KG1 (cell line): ENCODE measurements around the gene GABBR2.
A peak's percentile ranks its signal among the peaks of the same experiment; 100 is the strongest.
"Not testable (repeated sequence)": the region's sequence is repeated elsewhere in the genome, so short reads cannot be mapped to it uniquely, and the experiment has no call there.

Experiments used
- DNase-seq: peaks from one replicate; lab custom pipeline; 2025; lab: John Stamatoyannopoulos, UW

Gene GABBR2

DNA sequence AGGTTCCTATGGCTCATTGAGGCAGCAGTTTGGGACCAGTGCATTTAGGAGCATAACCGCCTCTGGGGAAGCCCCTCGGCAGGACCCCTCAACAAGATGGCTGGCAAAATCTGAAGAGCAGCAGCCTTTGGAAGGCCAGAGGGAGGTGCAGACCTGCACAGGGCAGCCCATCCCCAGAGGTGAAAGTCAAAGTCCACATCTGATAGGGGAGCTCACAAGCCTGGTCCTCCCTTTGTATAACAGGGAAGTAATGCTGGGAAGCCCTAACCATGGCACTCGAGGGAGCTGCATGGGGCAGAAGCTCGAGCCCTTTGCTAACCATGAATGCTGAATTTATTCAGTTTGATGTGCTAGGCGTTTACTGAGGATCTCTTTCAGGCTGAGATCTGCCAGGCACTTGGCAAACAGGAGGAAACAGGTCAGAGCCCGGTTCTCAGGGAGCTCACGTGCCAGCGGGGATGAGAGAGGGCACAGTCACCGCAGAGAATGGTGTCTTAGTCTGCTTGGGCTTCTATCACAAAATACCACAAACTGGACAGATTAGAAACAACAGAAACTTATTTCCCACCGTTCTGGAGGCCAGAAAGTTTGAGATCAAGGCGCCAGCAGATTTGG lies 114.1 kb downstream of the GABBR2 start:
- DNase-seq, result no peak

DNA sequence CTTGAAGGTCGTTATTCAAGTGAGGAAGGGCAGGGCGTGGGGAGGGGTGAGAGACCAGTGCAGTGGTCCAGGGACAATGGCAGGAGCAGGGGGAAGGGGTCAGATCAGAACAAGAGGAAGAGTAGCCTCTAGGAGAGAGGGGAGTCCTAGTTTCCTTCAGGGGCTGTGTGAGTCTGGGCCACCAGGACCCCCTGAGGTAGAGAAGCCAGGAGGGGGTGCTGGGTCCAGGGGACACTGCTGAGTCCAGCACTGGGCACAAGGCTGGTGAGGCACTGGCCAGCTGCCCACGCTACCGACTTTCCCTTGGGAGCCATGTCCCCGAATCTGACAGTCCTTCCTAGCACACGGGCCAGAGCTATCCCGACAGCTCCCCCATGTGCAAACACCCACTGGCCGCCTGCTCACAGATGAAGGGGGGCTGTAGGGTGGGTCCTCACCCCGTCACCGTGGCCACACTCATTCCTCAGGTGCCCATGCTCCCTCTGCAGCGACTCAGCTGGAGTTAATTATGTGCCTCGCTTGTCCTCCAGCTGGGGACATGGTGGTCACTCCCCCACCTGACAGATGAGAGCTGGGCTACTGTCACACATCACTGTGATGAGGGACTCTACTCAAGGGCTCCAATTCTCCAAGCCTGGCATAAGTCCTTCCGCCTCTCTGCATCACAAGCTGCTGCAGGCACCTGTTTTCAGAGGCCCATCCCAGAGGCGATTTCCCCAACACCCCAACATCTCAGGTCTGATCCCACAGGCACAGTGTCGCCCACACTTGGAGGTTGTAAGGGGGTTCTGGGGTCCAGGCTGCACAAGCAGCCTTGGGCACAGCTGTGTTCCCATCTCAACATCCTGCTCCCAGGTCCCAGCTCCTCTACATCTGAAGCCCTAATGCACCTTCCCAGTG lies 115.1 kb downstream of the GABBR2 start:
- DNase-seq, result no peak

DNA sequence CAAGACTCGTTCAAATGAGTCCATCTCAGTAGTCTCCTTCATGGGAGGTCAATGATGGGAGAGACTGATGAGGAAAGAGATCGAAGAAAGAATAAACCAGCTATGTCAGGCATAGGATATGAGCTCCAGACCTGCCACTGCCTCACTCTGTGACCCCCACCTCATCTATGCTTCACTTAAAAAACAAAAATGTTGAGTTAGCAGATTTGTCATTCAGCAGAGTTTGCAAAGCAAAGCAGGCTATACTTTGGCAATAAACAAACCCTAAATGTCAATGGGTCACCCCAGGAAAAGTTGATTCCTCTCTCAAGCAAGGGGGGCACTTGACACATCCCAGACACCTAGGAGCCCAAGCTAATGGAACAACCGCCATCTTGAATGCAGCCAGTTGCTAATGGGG lies 117.0 kb downstream of the GABBR2 start:
- no peak for DNase-seq

DNA sequence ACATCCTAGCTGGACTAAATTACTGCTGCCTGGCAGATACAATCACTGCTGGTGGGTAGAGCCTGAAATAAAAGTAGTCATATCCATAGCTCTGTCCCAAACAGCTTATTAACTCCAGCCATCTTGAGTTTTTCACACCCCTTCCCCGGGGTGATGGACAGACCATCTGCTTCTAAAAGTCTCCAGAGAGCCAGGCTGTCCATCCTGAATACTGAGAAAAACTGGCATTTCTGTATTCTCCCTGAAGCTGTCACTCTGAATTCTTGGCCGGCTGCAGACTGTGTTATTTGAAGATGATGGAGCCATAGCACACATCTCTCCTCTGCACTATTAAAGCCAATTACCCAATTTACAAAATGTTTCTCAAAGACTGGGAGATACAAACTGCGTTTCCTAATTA lies 118.6 kb downstream of the GABBR2 start:
- no peak for DNase-seq

DNA sequence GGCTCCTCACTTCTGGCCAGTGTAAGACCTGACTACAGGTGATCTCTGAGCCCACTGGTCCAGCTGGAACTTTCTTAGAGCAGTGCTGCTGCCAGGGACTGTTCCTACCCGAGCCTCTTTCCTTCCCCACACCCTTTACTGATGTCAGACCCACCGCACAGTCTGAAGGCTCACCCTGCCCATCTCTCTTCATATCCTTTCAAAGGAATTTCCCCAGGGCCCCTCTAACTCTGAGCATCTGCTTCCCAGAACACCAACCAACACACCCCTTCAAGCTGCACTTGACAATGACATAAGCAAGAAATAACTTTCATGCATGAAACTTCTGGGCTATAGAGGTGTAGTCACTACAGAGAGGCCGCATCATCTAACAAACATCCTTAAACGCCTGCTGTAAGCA lies 119.6 kb downstream of the GABBR2 start:
- DNase-seq, result no peak

DNA sequence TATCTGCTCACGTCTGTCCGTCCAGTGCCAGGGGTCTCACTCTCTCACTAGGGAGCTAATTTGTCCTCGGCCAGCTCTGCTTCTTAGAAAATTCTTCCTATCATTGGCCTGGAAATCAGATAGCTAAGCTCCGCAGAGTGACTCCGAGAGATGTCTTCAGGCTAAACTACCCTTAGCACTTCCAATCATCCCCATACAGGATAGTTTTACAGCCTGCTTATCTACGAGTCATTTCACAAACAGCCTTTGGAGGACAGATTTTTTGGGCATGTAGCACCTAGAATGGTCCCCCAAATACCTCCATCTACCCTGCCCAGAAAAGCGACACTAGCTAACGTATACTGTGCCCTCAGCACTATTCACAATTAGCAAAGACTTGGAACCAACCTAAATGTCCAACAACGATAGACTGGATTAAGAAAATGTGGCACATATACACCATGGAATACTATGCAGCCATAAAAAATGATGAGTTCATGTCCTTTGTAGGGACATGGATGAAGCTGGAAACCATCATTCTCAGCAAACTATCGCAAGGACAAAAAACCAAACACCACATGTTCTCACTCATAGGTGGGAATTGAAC lies 123.8 kb downstream of the GABBR2 start:
- not testable (repeated sequence) for DNase-seq

DNA sequence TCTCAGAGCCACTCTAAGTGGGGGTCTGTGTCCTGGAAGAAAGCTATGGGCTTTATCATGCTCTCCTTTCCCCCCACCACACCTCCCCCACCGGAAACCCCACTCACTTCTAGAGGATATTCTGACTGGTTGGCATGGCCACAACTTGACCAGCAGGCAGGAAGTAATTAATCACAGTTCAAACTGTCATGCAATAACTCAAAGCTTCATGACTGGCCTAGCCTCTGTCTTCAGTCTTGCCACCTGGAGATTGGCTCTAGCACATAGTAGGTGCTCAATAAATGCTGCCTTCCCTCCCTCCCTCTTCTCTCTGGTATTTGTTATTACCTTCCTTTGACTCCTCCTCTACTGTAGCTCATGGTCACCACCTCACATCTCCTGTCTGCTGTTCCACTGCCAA lies 124.7 kb downstream of the GABBR2 start:
- DNase-seq, result no peak

DNA sequence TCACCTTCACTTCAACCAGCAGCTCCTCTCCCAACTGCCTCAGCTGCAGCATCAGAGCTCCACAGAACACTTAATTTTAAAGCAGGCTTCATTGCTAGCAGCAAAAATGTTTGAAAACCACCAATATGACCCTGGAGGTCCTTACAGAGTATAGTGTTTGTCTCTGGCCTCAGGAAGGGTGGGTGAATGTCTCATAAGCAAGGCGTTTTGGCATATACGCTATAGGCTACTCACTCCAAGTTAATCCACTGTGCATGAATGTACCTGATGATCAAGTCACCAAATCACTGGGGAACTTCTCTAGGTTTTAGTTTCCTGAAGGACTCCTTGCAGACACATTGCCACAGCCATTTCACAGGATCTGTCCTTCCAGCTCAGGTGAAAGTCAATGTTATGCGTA lies 125.3 kb downstream of the GABBR2 start:
- no peak for DNase-seq

DNA sequence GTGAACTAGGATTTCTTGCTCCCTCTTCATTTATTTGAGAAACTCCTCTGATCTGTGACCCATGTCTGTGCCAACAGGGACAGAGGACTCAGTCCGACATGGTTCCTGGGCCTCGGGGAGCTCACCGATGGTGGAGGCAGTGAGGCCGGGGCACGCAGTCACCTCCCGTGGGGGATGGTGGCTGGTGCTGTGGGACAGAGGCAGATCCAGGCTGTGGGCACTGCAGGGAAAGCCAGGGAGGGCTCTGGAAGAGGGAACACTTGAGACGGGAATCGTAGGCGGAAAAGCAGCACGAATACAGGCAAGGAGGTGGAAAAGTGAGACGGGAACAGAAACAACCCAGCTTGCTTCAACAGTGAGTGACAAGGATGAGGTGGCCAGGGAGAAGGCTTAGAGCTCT lies 127.8 kb downstream of the GABBR2 start:
- no peak for DNase-seq

DNA sequence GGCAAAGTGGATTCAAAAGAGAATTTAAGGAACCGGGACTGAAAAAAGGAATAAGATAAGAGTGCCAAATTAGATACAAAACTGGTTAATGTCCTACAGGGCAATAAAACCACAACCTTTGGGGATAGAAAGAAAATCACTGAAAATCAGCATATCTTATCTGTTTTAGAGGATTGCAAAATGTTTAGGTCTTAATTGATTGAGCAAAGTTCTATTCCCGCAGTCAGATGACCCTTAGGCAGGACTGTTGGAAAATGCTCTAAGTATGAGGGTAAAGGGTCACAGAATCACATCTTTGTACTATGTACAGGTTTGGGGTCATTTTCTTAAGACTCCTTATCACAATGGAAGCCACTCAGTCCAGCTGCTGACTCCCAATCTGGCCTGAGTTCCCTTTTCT lies 129.0 kb downstream of the GABBR2 start:
- DNase-seq, result no peak

DNA sequence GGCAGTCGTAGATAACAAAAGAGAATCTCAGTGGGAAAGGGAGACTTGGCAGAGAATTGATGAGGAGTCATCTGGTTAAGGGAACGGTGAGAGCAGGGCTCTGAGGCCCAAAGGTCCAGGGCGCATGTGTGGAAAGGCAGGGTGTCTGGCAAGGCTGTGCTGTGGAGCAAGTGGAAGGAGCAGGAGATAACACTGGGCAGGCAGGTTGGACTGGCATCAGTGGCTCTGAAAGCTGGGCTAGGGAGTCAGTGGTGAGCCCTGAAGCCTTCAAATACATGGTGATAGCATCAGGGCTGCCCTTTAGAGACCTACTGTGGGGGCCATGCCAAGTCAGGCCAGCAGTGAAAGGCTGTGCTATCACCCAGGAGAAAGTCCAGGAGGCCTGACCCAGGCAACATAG lies 131.3 kb downstream of the GABBR2 start:
- no peak for DNase-seq

DNA sequence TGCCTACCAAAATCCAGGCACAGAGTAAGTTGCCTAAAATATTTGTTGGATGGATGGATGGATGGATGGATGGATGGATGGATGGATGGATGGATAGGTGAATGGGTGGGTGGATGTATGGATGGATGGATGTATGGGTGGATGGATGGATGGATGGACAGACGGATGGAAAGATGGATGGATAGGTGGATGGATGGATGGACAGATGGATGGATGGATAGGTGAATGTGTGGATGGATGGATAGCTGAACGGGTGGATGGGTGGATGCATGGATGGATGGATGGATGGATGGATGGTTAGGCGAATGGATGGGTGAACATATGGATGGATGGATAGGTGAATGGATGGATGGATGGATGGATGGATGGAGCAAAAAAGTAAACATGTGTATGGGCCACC lies 131.9 kb downstream of the GABBR2 start:
- no peak for DNase-seq

DNA sequence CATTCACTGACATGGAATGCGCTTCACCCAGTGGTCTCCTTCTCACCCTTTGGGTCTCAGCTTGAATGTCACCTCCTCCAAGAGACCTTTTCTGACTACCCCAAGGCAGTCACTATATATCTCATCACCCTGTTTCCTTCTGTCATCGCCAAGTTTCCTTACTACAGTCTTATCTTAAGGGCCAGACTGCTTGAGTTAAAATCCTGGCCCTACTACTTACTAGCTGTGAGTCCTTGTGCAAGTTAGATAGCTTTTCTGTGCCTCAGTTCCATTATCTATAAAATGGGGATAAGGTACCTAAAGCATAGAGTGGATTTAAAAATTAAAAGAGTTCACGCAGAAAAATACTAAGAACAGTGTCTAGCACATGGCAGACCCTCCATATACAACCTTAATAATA lies 132.4 kb downstream of the GABBR2 start:
- DNase-seq, result peak; percentile 74

DNA sequence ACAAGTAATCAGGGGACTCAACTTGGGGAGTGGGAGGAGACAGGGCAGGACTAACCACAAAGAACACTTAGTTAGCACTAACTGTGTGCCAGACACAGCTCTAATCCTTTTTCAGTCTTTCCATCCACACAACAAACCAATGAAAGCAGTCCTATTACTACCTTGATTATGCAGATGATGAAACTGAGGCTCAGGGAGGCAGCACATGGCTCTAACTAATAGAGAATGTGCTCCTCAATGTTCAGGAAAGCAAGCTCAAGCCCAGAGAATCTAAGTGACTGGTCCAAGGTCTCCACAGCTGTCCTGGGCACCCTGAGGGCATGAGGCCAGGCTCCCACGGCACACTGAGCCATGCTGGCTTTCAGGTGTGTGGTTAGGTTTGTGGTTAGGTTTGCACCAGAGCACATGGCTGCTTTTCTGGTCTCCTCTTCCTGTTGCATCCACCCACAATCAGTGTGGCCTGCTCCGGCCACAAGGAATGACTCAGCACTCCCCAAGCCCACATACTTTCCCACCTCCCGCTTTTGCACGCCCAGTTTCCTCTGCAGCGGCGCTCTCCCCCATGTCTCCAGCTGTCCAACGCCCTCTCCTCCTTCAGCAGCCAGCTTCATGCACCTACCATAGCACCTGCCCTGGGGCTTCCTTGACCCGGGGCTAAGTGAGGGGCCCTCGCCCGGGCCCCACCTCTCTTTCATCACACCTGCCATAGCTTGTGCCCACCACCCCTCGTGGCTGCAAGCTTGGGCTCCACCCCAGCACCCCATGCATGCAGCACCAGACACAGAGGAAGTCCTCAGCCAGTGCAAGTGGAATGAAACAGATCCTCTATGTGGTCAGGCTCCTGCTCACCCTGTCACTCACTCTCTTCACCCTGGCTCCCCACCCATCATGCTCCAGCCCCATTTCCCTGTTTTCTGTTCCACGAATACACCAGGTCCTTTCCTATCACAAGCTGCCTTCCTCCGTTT lies 133.1 kb downstream of the GABBR2 start:
- DNase-seq, result peak; percentile 41

DNA sequence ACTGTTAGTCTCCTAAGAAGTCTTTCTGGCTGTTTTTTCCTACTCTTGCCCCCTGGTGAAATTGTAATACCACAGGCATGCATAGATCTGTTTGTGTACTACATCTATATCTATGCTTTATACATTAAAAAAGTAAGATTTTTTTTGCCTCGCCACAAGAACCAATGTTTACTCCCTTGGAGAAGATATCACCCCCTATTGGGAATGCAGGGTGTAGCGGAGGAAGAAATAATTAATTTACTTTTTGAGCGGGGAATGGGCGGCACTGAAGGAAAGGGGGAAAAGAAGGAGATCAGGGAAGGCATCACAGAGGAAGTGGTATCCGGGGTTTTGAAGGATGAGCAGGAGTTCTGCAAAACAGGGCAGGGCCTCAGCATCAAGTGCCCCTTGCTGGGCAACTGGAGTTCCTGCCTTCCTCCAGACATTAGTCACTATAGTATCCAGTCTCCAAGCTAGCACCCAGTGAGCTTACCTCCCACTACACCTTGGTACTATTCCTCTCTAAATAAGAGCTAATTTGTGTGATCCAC lies 134.9 kb downstream of the GABBR2 start:
- DNase-seq, result no peak

DNA sequence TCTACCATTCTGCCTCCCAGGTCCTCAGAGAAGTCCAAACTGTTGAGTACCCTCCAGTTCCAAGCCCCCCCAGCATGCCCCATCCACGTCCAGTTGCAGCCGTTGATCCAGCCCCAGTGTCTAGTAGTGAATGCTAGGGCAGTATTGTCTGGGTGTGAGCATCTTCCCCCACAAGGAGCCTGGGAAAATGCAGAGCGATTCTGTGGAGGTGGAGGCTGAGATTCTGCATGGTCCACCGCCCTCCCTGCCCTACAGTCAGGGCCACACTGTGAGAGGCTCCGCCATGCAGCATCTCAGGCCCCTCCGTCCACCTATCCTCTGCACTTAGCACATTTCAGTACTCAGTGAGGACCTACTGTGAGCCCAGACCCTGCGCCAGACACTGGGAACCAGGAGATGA lies 135.9 kb downstream of the GABBR2 start:
- no peak for DNase-seq

DNA sequence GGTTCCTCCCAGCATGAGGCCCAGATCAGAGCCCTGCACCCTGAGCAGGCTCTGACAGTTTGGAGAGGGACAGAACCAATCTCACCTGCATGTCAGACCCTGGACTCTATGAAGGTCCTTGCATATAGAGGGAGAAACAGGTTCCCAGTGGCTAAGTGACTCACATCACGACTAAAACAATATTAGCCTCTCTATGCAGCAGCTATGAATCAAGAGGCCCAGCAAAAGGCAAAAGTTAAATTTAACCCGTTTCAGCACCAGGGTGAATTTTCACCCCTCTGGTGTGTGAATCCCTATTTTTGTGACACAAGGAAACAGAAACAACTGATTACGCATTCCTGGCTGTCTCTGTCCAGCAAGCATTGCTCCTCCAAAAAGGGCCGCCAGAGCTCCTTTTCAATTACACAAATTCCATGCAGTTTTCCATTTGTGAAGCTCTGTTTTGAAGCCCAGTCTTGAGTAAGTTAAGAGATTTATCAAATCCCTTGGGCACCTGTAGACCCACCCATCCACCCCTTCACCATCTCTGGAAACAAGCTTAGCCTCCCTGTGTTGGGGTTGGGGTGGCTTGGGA lies 136.6 kb downstream of the GABBR2 start:
- DNase-seq, result no peak

DNA sequence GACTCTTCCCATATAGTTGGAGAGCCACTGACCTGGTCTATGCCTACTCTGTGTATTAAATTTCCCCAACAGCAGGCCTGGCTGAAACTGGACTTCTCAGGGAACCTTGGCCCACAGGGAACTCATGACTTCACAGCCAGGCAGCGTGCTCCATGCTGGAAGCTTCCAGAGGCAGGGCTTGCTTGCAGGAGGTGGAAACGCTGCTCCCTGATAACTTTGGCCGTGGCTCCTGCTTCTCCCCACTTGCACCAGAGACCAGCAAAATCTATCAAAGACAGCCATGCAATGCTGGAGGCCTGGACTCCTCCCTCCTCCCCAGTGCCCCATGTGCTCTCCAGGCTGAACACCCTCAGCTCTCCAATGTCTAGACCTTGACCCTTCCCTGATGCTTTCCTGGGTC lies 137.1 kb downstream of the GABBR2 start:
- DNase-seq, result no peak

DNA sequence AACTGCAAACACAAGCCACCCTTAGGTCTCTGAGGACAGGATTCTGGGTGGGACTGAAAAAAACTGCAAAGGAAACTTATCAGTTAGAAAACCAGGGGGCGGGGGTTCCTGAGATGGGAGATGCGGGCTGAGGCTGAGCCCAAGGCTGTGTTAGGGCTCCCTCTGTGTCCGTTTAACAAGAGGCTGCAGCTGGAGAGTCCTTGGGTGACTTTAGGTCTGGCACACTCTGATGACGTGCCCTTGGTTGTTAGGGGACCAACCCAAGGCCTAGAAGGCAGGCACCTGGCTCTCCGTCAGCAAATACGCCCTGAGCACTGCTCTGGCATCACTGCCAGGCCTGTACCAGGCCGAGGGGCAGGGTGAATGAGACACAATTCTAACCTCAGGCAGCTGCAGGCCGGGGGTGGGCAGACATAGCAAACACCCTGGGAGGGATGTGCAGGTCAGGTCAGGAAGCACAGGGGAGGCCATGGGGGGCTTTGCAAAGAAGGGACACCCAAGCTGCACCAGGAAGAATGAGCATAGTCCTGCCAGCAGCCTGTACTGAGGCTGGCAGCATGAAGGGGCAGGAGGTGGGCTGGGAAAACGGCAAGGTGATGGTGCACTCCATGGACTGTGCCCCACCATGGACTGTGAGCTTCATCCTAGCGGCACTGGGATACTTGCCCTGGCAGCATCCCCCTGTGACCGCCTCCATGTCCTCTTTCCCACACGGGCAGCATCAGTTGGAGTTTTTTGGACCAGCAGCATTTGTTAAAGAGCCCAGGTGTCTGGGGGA lies 137.9 kb downstream of the GABBR2 start:
- DNase-seq, result no peak

DNA sequence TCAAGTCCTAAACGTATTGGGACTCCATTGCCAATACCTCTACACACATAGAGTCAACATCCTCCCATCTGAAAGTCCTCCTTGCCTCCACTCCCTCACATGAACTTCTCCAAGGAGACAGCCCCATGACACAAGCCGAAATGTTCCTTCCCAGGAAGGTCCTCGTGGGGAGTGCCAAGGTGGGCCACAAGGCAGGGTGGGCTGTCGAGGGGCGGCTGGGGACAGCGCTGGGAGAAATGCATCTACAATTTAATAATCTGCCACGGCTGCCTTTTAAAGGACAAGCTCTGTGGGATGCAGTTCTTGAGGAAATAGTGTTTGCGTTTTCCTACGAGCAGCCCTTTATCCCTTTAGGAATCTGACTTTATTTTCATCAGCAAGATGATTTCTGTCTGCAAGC lies 138.7 kb downstream of the GABBR2 start:
- no peak for DNase-seq

DNA sequence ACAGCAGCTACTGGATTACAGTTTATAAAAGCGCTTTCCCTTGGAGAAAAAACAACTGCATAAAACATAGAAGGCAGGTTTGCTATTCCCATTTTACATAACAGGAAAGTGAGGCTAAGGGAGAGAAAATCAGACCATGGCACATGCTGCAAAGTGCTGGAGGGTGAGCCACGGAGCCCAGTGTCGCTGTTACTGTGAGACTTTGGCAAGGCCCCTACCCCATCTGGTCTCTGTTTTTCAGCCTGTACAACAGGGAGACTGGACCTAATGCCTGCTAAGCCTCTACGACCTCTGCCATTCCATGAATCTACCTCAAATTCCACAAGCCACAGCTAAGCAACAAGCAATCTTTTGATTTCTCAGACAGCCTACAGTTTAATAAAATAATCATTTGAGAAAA lies 139.2 kb downstream of the GABBR2 start:
- DNase-seq, result no peak
